H1 (cell line): ENCODE data around the gene POLR2C.

ENCODE experiments used
- ASH2L ChIP-seq: fragments of 200-600, 300-600 bp; sonication (generic); IDR thresholded peaks from one replicate; pipeline ENCODE4 v1.7.1; 2017; ENCODE audit warnings: low read length
- BACH1 ChIP-seq: IDR thresholded peaks from 2 replicates; pipeline ENCODE4 v1.6.1; 2012; ENCODE audit warnings: low read length, improper control_type of control experiment
- CBX5 ChIP-seq: fragments of 300-800, 300-1000 bp; sonication (generic); IDR thresholded peaks from 2 replicates; pipeline ENCODE4 v1.7.1; 2016; ENCODE audit warnings: antibody characterized with exemption, low read length, low read depth
- EP300 ChIP-seq, 2 experiments: IDR thresholded peaks; 1 replicate in 1 of 2; 2 replicates in 1 of 2; pipeline ENCODE4 v1.6.1; 2011 to 2012; ENCODE audit warnings: low read depth in 2 of 2, low read length in 2 of 2, mild to moderate bottlenecking in 2 of 2, borderline replicate concordance in 1 of 2, inconsistent platforms in 1 of 2, moderate library complexity in 1 of 2
- GTF2F1 ChIP-seq: IDR thresholded peaks from 2 replicates; pipeline ENCODE4 v1.6.1; 2012; ENCODE audit warnings: low read depth, low read length, improper control_type of control experiment, borderline replicate concordance
- NRF1 ChIP-seq: IDR thresholded peaks from 2 replicates; pipeline ENCODE4 v1.6.1; 2011; ENCODE audit warnings: mild to moderate bottlenecking, low read depth, low read length, improper control_type of control experiment
- POLR2A ChIP-seq, 2 experiments: IDR thresholded peaks; 1 replicate in 1 of 2; 2 replicates in 1 of 2; pipeline ENCODE4 v1.6.1; 2011; ENCODE audit warnings: low read depth in 2 of 2, low read length in 2 of 2, mild to moderate bottlenecking in 2 of 2; ENCODE audit errors: control extremely low read depth in 1 of 2
- POU5F1 ChIP-seq: IDR thresholded peaks from 2 replicates; pipeline ENCODE4 v1.6.1; 2011; ENCODE audit warnings: low read depth, mild to moderate bottlenecking, low read length, moderate library complexity
- TAF1 ChIP-seq: IDR thresholded peaks from 2 replicates; pipeline ENCODE4 v1.6.1; 2011; ENCODE audit warnings: mild to moderate bottlenecking, low read depth, low read length
- TEAD4 ChIP-seq: IDR thresholded peaks from 2 replicates; pipeline ENCODE4 v1.6.1; 2012; ENCODE audit warnings: low read depth, low read length, inconsistent platforms, mixed read lengths
- ZNF274 ChIP-seq: IDR thresholded peaks from 2 replicates; pipeline ENCODE4 v1.7.0; 2012; ENCODE audit warnings: low read length, borderline replicate concordance; ENCODE audit errors: extremely low read depth
- TF ChIP-seq, protein P1 (sequence below): IDR thresholded peaks from 2 replicates; pipeline ENCODE4 v1.6.1; 2012; ENCODE audit warnings: inconsistent platforms
- TF ChIP-seq, protein P2 (sequence below), 3 experiments: IDR thresholded peaks; 1 replicate in 2 of 3; 2 replicates in 1 of 3; pipeline versions ENCODE4 v1.5.1 to v1.6.1; 2011; ENCODE audit warnings: low read length in 3 of 3, mild to moderate bottlenecking in 3 of 3, inconsistent platforms in 2 of 3, low read depth in 1 of 3, moderate library complexity in 1 of 3; ENCODE audit not compliant: insufficient read depth in 1 of 3; ENCODE audit errors: control extremely low read depth in 1 of 3

DNA sequence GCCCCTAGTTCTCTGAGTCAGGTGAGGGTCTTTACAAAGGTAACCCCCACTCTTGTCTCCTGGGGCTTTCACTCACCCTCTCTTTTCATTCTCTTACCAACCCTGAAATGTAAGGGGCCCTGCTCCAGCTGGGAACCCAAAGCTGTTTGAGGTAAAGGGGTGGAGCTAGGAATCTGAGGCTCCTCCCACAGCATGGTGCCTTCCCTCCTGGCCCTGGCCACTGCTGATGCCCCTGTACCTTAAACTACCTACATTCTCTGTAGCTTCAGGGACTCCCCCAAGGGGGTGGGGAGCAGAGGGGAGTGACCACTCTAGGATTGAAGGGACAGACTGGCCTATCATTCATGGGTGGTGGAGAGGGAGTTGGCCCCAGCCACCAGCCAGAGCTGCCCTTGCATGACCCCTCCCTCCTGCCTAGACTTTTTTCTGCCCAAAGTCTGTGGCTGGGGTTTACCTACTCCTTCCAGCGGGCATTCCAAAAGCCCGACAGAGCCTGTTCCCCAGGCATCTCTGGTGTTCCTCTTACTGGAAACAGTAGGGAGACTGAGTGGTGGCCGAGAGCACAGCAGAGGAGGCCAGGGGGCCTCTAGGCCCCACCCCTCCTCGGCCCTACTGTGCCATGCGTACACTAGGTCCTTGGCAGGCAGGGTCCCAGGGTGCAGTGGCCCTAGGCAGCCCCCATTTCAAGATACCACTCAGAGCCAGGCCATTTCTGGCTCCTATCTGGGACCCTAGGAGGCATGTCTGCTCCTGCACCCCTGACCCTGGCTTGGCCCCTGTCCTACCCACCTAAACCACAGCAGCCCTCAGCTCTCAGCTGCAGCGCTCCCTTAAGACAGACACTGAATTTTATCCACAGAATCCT lies 14.3 kb downstream of the POLR2C start:
- TF ChIP-seq POLR2A (IDR thresholded peaks at IDR 0.05; ENCODE audit: control extremely low read depth in 1 of 2, low read depth in 2 of 2, low read length in 2 of 2) (no peak), TEAD4 (no peak), POU5F1 (no peak), ASH2L (no peak), EP300 (IDR thresholded peaks at IDR 0.05; ENCODE audit: borderline replicate concordance in 1 of 2, low read depth in 2 of 2, low read length in 2 of 2) (no peak), TAF1 (no peak), ZNF274 (no peak), CBX5 (no peak), BACH1 (no peak), GTF2F1 (no peak), NRF1 (no peak)
- TF ChIP-seq, protein P1, sequence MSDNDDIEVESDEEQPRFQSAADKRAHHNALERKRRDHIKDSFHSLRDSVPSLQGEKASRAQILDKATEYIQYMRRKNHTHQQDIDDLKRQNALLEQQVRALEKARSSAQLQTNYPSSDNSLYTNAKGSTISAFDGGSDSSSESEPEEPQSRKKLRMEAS, result no peak
- TF ChIP-seq, protein P2, sequence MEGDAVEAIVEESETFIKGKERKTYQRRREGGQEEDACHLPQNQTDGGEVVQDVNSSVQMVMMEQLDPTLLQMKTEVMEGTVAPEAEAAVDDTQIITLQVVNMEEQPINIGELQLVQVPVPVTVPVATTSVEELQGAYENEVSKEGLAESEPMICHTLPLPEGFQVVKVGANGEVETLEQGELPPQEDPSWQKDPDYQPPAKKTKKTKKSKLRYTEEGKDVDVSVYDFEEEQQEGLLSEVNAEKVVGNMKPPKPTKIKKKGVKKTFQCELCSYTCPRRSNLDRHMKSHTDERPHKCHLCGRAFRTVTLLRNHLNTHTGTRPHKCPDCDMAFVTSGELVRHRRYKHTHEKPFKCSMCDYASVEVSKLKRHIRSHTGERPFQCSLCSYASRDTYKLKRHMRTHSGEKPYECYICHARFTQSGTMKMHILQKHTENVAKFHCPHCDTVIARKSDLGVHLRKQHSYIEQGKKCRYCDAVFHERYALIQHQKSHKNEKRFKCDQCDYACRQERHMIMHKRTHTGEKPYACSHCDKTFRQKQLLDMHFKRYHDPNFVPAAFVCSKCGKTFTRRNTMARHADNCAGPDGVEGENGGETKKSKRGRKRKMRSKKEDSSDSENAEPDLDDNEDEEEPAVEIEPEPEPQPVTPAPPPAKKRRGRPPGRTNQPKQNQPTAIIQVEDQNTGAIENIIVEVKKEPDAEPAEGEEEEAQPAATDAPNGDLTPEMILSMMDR (IDR thresholded peaks at IDR 0.05; ENCODE audit: control extremely low read depth in 1 of 3, insufficient read depth in 1 of 3, low read depth in 1 of 3, low read length in 3 of 3), result no peak
